H1 (cell line): Measurements from ENCODE around the gene CRYBB2. TPM values are rescaled to one million over a fixed set of nuclear protein-coding genes. Genes with fewer than 3 reads are reported as not detected.

ENCODE experiments used
- CTCF ChIA-PET: fragments of 300-600 bp; sonication (Branson Sonifier 250); formaldehyde crosslinking; loops from one replicate; lab custom pipeline; 2021; ENCODE audit not compliant: partially characterized antibody; lab: Charles Lee
- POLR2A ChIA-PET: fragments of 300-600 bp; sonication (Branson Sonifier 250); formaldehyde crosslinking; loops from one replicate; lab custom pipeline; 2021; ENCODE audit warnings: inconsistent platforms; ENCODE audit not compliant: partially characterized antibody; lab: Charles Lee
- DNase-seq, 2 experiments: peaks; one replicate each; pipeline versions ENCODE4 v3.0.0 to v3.0.0-alpha.2; 2010 to 2022; ENCODE audit warnings: low spot score in 2 of 2, low read depth in 1 of 2, mixed read lengths in 1 of 2
- FAIRE-seq: peaks from 2 replicates; lab custom pipeline; 2011; peaks lifted over from hg19 to GRCh38; lab: Jason Lieb, UNC
- H2AFZ ChIP-seq: 2 replicates; pipeline ENCODE4 v1.8.1; 2012; ENCODE audit warnings: low read length, inconsistent platforms
- H2AK5ac ChIP-seq: 2 replicates; pipeline ENCODE4 v1.6.1; 2013; ENCODE audit warnings: low read depth, low read length
- H2BK120ac ChIP-seq: replicated peaks from 2 replicates; pipeline ENCODE3; 2013; ENCODE audit warnings: low read depth, low read length, inconsistent platforms
- H2BK12ac ChIP-seq: 2 replicates; pipeline ENCODE4 v1.6.1; 2013; ENCODE audit warnings: low read depth, low read length
- H2BK15ac ChIP-seq: 2 replicates; pipeline ENCODE4 v1.6.1; 2013; ENCODE audit warnings: low read length
- H2BK20ac ChIP-seq: 2 replicates; pipeline ENCODE4 v1.6.1; 2013; ENCODE audit warnings: low read length
- H2BK5ac ChIP-seq: 2 replicates; pipeline ENCODE4 v1.6.1; 2013; ENCODE audit warnings: low read depth, low read length
- H3K14ac ChIP-seq: 2 replicates; pipeline ENCODE4 v1.6.1; 2013; ENCODE audit warnings: inconsistent platforms; ENCODE audit not compliant: insufficient read length
- H3K18ac ChIP-seq: 2 replicates; pipeline ENCODE4 v1.6.1; 2013; ENCODE audit warnings: low read length; ENCODE audit errors: extremely low read depth
- H3K23ac ChIP-seq: 2 replicates; pipeline ENCODE4 v1.6.1; 2013; ENCODE audit warnings: inconsistent platforms; ENCODE audit not compliant: insufficient read length
- H3K23me2 ChIP-seq: 2 replicates; pipeline ENCODE4 v1.6.1; 2013; ENCODE audit warnings: low read depth, low read length
- H3K27ac ChIP-seq: 2 replicates; pipeline ENCODE4 v1.6.1; 2011; ENCODE audit warnings: low read depth, low read length, inconsistent platforms
- H3K27me3 ChIP-seq, 4 experiments: replicated peaks in 1 of 4; 1 replicate in 1 of 4; 2 replicates in 3 of 4; pipeline versions ENCODE4 v1.6.1 to v1.8.1; 2011 to 2013; ENCODE audit warnings: low read length in 3 of 4, mild to moderate bottlenecking in 3 of 4, inconsistent platforms in 2 of 4, mixed read lengths in 2 of 4, moderate library complexity in 1 of 4; ENCODE audit not compliant: control insufficient read depth in 3 of 4, insufficient read depth in 3 of 4; ENCODE audit errors: extremely low read depth in 1 of 4
- H3K36me3 ChIP-seq, 4 experiments: 2 replicates each; pipeline versions ENCODE4 v1.6.1 to v1.8.1; 2011 to 2013; ENCODE audit warnings: mild to moderate bottlenecking in 4 of 4, low read length in 3 of 4, moderate library complexity in 2 of 4, control low read depth in 1 of 4, inconsistent platforms in 1 of 4; ENCODE audit not compliant: insufficient read depth in 4 of 4, control insufficient read depth in 2 of 4
- H3K4ac ChIP-seq: replicated peaks from 2 replicates; pipeline ENCODE3; 2013; ENCODE audit warnings: low read length, low read depth, mixed read lengths, inconsistent platforms; ENCODE audit not compliant: insufficient read length
- H3K4me1 ChIP-seq, 4 experiments: replicated peaks in 1 of 4; 1 replicate in 1 of 4; 2 replicates in 3 of 4; pipeline versions ENCODE4 v1.6.1 to v1.8.1; 2011 to 2013; ENCODE audit warnings: low read length in 3 of 4, inconsistent platforms in 2 of 4, mixed read lengths in 1 of 4; ENCODE audit not compliant: insufficient read depth in 4 of 4, control insufficient read depth in 3 of 4
- H3K4me2 ChIP-seq, 2 experiments: 2 replicates each; pipeline versions ENCODE4 v1.6.1 to v1.8.1; 2011 to 2013; ENCODE audit warnings: low read depth in 2 of 2, low read length in 2 of 2, control low read depth in 1 of 2, inconsistent platforms in 1 of 2, mild to moderate bottlenecking in 1 of 2; ENCODE audit not compliant: insufficient read depth in 1 of 2
- H3K4me3 ChIP-seq, 4 experiments: fragments of 200-600, 300-600 bp in 1 of 4; sonication (generic), shearing (Covaris generic), sonication (Bioruptor Twin) in 1 of 4; 2 replicates each; pipeline versions ENCODE4 v1.5.1 to v1.8.1; 2011 to 2016; ENCODE audit warnings: low read length in 4 of 4, low read depth in 3 of 4, control low read depth in 2 of 4, inconsistent platforms in 2 of 4, mild to moderate bottlenecking in 2 of 4, mixed read lengths in 1 of 4, moderate library complexity in 1 of 4; ENCODE audit not compliant: insufficient read depth in 2 of 4; ENCODE audit errors: extremely low read depth in 1 of 4
- H3K56ac ChIP-seq: replicated peaks from 2 replicates; pipeline ENCODE3; 2013; ENCODE audit warnings: low read depth, mild to moderate bottlenecking, mixed read lengths, low read length, inconsistent platforms; ENCODE audit not compliant: insufficient read length
- H3K79me1 ChIP-seq: 2 replicates; pipeline ENCODE4 v1.6.1; 2013; ENCODE audit warnings: low read depth, low read length, control low read depth
- H3K79me2 ChIP-seq, 2 experiments: 2 replicates each; pipeline versions ENCODE4 v1.6.1 to v1.8.1; 2012 to 2013; ENCODE audit warnings: low read length in 2 of 2, mild to moderate bottlenecking in 2 of 2, inconsistent platforms in 1 of 2; ENCODE audit not compliant: insufficient read depth in 2 of 2, control insufficient read depth in 1 of 2
- H3K9ac ChIP-seq, 4 experiments: replicated peaks in 1 of 4; 1 replicate in 1 of 4; 2 replicates in 3 of 4; pipeline versions ENCODE4 v1.6.1 to v1.8.1; 2011 to 2013; ENCODE audit warnings: low read depth in 3 of 4, low read length in 3 of 4, control low read depth in 2 of 4, mild to moderate bottlenecking in 2 of 4, moderate library complexity in 2 of 4, inconsistent platforms in 1 of 4; ENCODE audit errors: extremely low read depth in 1 of 4
- H3K9me3 ChIP-seq, 2 experiments: 2 replicates each; pipeline versions ENCODE4 v1.6.1 to v1.8.1; 2012 to 2013; ENCODE audit warnings: mild to moderate bottlenecking in 2 of 2, moderate library complexity in 2 of 2, control low read depth in 1 of 2, inconsistent platforms in 1 of 2, low read depth in 1 of 2, low read length in 1 of 2, mixed read lengths in 1 of 2; ENCODE audit not compliant: insufficient read depth in 2 of 2
- H4K20me1 ChIP-seq, 2 experiments: replicated peaks in 1 of 2; 2 replicates each; pipeline versions ENCODE3 to v1.8.1; 2011 to 2013; ENCODE audit warnings: inconsistent platforms in 2 of 2, low read length in 2 of 2, mild to moderate bottlenecking in 1 of 2; ENCODE audit not compliant: insufficient read depth in 2 of 2, control insufficient read depth in 1 of 2
- H4K5ac ChIP-seq: 2 replicates; pipeline ENCODE4 v1.6.1; 2013; ENCODE audit warnings: low read length, low read depth, mixed read lengths, inconsistent platforms; ENCODE audit not compliant: insufficient read length
- H4K8ac ChIP-seq: 2 replicates; pipeline ENCODE4 v1.8.0; 2013; ENCODE audit warnings: mild to moderate bottlenecking, moderate library complexity, low read length, inconsistent platforms; ENCODE audit not compliant: insufficient read depth; ENCODE audit errors: extremely low read depth
- H4K91ac ChIP-seq: replicated peaks from 2 replicates; pipeline ENCODE3; 2013; ENCODE audit warnings: low read length, mixed read lengths, inconsistent platforms; ENCODE audit not compliant: insufficient read length
- EZH2 ChIP-seq: fragments of 200-600 bp; sonication (generic); IDR thresholded peaks from 2 replicates; pipeline ENCODE4 v1.7.1; 2012; ENCODE audit warnings: low read depth, mild to moderate bottlenecking, moderate library complexity, low read length, inconsistent platforms; ENCODE audit not compliant: severe bottlenecking
- JUND ChIP-seq: IDR thresholded peaks from 2 replicates; pipeline ENCODE4 v1.6.1; 2011; ENCODE audit warnings: mild to moderate bottlenecking, improper control_type of control experiment, low read length
- POLR2A ChIP-seq, 2 experiments: IDR thresholded peaks; 1 replicate in 1 of 2; 2 replicates in 1 of 2; pipeline ENCODE4 v1.6.1; 2011; ENCODE audit warnings: low read depth in 2 of 2, low read length in 2 of 2, mild to moderate bottlenecking in 2 of 2; ENCODE audit errors: control extremely low read depth in 1 of 2
- RAD21 ChIP-seq, 2 experiments: IDR thresholded peaks in 1 of 2; conservative IDR thresholded peaks in 1 of 2; 2 replicates each; pipeline ENCODE4 v1.6.1; 2011; ENCODE audit warnings: low read depth in 2 of 2, low read length in 2 of 2, improper control_type of control experiment in 1 of 2, inconsistent platforms in 1 of 2, mild to moderate bottlenecking in 1 of 2, moderate library complexity in 1 of 2
- TAF1 ChIP-seq: IDR thresholded peaks from 2 replicates; pipeline ENCODE4 v1.6.1; 2011; ENCODE audit warnings: mild to moderate bottlenecking, low read depth, low read length
- TCF12 ChIP-seq: IDR thresholded peaks from 2 replicates; pipeline ENCODE4 v1.6.1; 2011; ENCODE audit warnings: low read depth, mild to moderate bottlenecking, low read length
- YY1 ChIP-seq: IDR thresholded peaks from 2 replicates; pipeline ENCODE4 v1.6.1; 2011; ENCODE audit warnings: low read depth, mild to moderate bottlenecking, low read length
- WGBS, 2 experiments: shearing (Covaris generic) in 1 of 2; methylation state at CpG; one replicate each; pipeline versions ENCODE4 v1.1.6 to v1.1.7; 2013 to 2015; ENCODE audit warnings: low lambda C conversion rate in 2 of 2, mixed read lengths in 2 of 2, inconsistent platforms in 1 of 2, low coverage in 1 of 2, missing lambda C conversion rate in 1 of 2; ENCODE audit not compliant: insufficient replicate concordance in 2 of 2, insufficient coverage in 1 of 2, insufficient read length in 1 of 2; ENCODE audit errors: extremely low coverage in 1 of 2, missing lambda C conversion rate in 1 of 2; 5-methylcytosine and 5-hydroxymethylcytosine counted together
- polyA plus RNA-seq, 7 experiments: library from polyadenylated mRNA; depleted of rRNA in 3 of 7; stranded (reverse) in 5 of 7; unstranded in 2 of 7; fragments of >200 nt in 5 of 7; fragments of 200-250 nt in 2 of 7; gene quantifications; 1 replicate in 5 of 7; 2 replicates in 1 of 7; 4 replicates in 1 of 7; pipeline versions ENCODE4 v1.2.1 to v1.2.3, GENCODE V29; 2011 to 2013; ENCODE audit warnings: missing spikeins in 2 of 7, mixed read lengths in 2 of 7
- total RNA-seq: library from RNA; stranded (reverse); fragmentation: NEBNext Ultra II Directional; extraction: Animal tissue kit (Norgen Biotek cat#: 25700); gene quantifications from 2 replicates; pipeline ENCODE4 v1.2.1, GENCODE V29; 2021
- TF ChIP-seq, protein P1 (sequence below), 3 experiments: IDR thresholded peaks; 1 replicate in 2 of 3; 2 replicates in 1 of 3; pipeline versions ENCODE4 v1.5.1 to v1.6.1; 2011; ENCODE audit warnings: low read length in 3 of 3, mild to moderate bottlenecking in 3 of 3, inconsistent platforms in 2 of 3, low read depth in 1 of 3, moderate library complexity in 1 of 3; ENCODE audit not compliant: insufficient read depth in 1 of 3; ENCODE audit errors: control extremely low read depth in 1 of 3

The CRYBB2 gene
- total and polyA plus RNA-seq, 2 of the 8 experiments (the other 6 are each of a cell fraction or from before 2014, with no cell fraction given), result 0.12 TPM; not detected in 1

- CTCF ChIA-PET, result interaction anchor here (0.6 to 5.7 kb wide), 42 partner anchors 8 to 565 kb away, joined by 3 to 43 read pairs (median 4); no protein-coding TSS in a partner anchor
- Histone ChIP-seq H3K14ac (no peak overlapping the region), H3K9me3 (no peaks in the 10 kb centered on the region), H2BK15ac (no peak overlapping the region), H4K5ac (no peak overlapping the region), H3K56ac (no peak overlapping the region), H3K23ac (no peak overlapping the region), H3K18ac (no peak overlapping the region), H4K20me1 (no peaks in the 10 kb centered on the region), H3K23me2 (no peaks in the 10 kb centered on the region; the same call in 1 of the 2 replicates), H3K4me1 (peaks cover 0 to 2% (median 0%) of the 10 kb centered on the region in 4 experiments; a peak in 3 of 7 replicates), H3K79me1 (no peaks in the 10 kb centered on the region), H2BK20ac (no peak overlapping the region), H2BK5ac (no peak overlapping the region), H2AK5ac (no peak overlapping the region), H3K4me2 (no peak overlapping the region), H3K79me2 (no peaks in the 10 kb centered on the region), H3K4me3 (no peak overlapping the region), H4K91ac (no peak overlapping the region), H4K8ac (no peak overlapping the region), H2BK120ac (no peak overlapping the region), H3K9ac (no peak overlapping the region), H3K4ac (no peak overlapping the region), H3K27me3 (no peaks in the 10 kb centered on the region), H2BK12ac (no peak overlapping the region), H3K36me3 (no peaks in the 10 kb centered on the region), H3K27ac (no peak overlapping the region), H2AFZ (no peak overlapping the region)
- FAIRE-seq (peak; percentile 92), DNase-seq (peak; percentile 54 to 89)
- POLR2A ChIA-PET, result interaction anchor here (1.9 kb wide), 1 partner anchor 10 kb away, joined by 4 read pairs; no protein-coding TSS in a partner anchor
- 62% methylated on average over 15 of the region's 15 CpGs; no CpG with 5 or more reads in 1 of the 2 experiments for WGBS, 2 experiments
- TF ChIP-seq RAD21 (IDR thresholded peaks at IDR 0.05 in 1 of 2, conservative IDR thresholded peaks at IDR 0.05 in 1 of 2; ENCODE audit: low read depth in 2 of 2, low read length in 2 of 2) (peak; percentile 89 to 96), TAF1 (no peak), POLR2A (IDR thresholded peaks at IDR 0.05; ENCODE audit: control extremely low read depth in 1 of 2, low read depth in 2 of 2, low read length in 2 of 2) (no peak), JUND (no peak), EZH2 (no peak), TCF12 (no peak), YY1 (no peak)
- TF ChIP-seq, protein P1, sequence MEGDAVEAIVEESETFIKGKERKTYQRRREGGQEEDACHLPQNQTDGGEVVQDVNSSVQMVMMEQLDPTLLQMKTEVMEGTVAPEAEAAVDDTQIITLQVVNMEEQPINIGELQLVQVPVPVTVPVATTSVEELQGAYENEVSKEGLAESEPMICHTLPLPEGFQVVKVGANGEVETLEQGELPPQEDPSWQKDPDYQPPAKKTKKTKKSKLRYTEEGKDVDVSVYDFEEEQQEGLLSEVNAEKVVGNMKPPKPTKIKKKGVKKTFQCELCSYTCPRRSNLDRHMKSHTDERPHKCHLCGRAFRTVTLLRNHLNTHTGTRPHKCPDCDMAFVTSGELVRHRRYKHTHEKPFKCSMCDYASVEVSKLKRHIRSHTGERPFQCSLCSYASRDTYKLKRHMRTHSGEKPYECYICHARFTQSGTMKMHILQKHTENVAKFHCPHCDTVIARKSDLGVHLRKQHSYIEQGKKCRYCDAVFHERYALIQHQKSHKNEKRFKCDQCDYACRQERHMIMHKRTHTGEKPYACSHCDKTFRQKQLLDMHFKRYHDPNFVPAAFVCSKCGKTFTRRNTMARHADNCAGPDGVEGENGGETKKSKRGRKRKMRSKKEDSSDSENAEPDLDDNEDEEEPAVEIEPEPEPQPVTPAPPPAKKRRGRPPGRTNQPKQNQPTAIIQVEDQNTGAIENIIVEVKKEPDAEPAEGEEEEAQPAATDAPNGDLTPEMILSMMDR (IDR thresholded peaks at IDR 0.05; ENCODE audit: control extremely low read depth in 1 of 3, insufficient read depth in 1 of 3, low read depth in 1 of 3, low read length in 3 of 3), result peak; percentile 83 to 94 (median 91)
Observed at GRCh38 chr22:25202290-25202921, 17.0 kb upstream of the CRYBB2 start.
